RWPE1 (cell line): ENCODE data around the gene RHBDD3.
A peak's percentile ranks its signal among the peaks of the same experiment; 100 is the strongest.
"Not testable (repeated sequence)": the region's sequence is repeated elsewhere in the genome, so short reads cannot be mapped to it uniquely, and the experiment has no call there.

Source experiments
- CTCF ChIA-PET: fragments of 350-600 bp; sonication (Branson Sonifier 250); formaldehyde crosslinking; extraction: SDS; loops from one replicate; lab custom pipeline; 2021; lab: Yijun Ruan, JAX
- POLR2A ChIA-PET: fragments of 400-600 bp; formaldehyde crosslinking; extraction: SDS; loops from one replicate; lab custom pipeline; 2020; ENCODE audit warnings: antibody characterized with exemption; ENCODE audit not compliant: low non-redundant PET; lab: Yijun Ruan, JAX
- DNase-seq: peaks from one replicate; pipeline ENCODE4 v3.0.0; 2012; ENCODE audit warnings: low spot score
- H3K27ac ChIP-seq: fragments of 450-650 bp; 2 replicates; pipeline ENCODE4 v1.5.1; 2017
- TF ChIP-seq, protein P1 (sequence below): fragments of 450-650 bp; conservative IDR thresholded peaks from 2 replicates; pipeline ENCODE4 v1.5.1; 2017; ENCODE audit warnings: low read depth, mild to moderate bottlenecking

RHBDD3 gene

DNA sequence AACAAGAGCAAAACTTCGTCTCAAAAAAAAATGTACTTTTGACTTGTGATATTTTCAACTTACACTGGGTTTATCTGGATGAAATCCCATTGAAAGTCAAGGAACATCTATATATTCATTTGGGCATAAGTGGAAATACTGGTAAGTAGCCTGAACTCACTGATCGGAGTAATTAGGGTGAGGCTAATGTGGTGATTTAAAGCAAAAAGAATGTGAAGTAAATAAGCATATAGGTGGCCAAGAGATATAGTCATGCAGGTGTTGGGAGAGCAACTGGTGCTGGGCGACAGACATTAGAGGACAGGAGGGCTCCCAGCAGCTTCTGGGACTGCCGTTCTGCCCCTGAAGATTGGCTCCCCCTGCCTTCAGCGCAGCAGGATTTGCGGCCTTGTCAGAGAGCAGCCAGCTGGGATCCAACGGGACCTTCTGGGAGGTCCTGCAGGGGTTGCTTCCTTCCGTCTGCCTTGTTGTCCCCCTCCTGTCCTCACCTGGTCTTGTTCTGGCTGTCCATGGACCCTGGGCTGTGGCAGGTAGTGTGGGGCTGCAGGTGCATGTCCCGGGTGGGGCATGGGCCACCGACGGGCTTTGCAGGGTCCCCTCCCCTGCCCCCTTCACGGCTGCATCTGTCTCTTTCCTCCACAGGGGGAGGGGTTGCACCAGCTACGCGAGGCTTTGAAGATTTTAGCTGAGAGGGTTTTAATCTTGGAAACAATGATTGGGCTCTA, 14.1 kb downstream of the RHBDD3 start:
- no peak overlapping the region for H3K27ac ChIP-seq
- ChIA-PET POLR2A (no interaction called here), CTCF (interaction anchor here (0.7 kb wide), 1 partner anchor 182 kb away, joined by 3 read pairs; no protein-coding TSS in a partner anchor)
- TF ChIP-seq, protein P1, sequence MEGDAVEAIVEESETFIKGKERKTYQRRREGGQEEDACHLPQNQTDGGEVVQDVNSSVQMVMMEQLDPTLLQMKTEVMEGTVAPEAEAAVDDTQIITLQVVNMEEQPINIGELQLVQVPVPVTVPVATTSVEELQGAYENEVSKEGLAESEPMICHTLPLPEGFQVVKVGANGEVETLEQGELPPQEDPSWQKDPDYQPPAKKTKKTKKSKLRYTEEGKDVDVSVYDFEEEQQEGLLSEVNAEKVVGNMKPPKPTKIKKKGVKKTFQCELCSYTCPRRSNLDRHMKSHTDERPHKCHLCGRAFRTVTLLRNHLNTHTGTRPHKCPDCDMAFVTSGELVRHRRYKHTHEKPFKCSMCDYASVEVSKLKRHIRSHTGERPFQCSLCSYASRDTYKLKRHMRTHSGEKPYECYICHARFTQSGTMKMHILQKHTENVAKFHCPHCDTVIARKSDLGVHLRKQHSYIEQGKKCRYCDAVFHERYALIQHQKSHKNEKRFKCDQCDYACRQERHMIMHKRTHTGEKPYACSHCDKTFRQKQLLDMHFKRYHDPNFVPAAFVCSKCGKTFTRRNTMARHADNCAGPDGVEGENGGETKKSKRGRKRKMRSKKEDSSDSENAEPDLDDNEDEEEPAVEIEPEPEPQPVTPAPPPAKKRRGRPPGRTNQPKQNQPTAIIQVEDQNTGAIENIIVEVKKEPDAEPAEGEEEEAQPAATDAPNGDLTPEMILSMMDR = no peak
- no peak for DNase-seq

DNA sequence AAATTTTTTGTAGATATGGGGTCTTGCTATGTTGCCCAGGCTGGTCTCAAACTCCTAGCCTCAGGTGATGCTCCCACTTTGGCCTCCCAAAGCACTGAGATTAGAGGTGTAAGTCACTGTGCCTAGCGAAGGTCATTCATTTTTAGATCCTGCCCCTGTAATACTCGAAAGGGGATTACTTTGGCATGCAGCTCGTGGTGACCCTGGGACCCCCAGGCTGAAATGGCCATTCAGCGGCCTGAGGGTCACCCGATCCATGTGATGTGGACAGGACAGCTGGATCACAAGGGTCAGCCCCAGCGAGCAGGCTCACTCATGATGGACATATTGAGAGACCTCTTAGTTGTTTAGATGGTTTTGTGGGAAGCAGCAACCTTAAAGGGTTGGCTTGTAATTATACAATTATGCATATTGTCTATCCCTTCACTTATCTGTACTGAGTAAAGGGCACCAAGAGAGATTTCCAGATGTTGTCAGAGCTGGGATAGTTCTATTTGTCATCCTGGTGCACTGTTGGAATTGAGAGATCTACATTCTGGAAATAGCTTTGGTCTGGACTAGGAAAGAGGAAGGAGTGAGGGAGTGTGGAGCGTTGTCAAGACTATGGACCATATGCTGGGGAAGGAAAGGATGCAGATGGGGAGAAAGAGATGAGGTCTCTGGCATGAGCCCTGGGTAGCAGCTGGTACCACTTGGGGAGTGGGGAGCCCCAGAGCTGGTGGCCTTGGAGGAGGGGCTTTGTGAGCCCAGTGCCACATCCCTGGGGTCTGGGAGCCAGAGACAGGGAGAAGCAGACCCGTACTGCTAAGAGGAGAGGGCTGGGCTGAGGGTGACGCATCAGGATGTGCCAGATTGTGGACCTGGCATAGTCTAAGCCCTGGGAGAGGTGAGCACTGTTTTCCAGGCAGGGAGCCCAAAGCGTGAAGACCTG, 15.5 kb downstream of the RHBDD3 start:
- ChIA-PET POLR2A (no interaction called here), CTCF (interaction anchor here (0.6 to 1.0 kb wide), 2 partner anchors 98 to 820 kb away, joined by 3 read pairs; no protein-coding TSS in a partner anchor)
- H3K27ac ChIP-seq = no peak overlapping the region
- TF ChIP-seq, protein P1 = no peak
- no peak for DNase-seq

DNA sequence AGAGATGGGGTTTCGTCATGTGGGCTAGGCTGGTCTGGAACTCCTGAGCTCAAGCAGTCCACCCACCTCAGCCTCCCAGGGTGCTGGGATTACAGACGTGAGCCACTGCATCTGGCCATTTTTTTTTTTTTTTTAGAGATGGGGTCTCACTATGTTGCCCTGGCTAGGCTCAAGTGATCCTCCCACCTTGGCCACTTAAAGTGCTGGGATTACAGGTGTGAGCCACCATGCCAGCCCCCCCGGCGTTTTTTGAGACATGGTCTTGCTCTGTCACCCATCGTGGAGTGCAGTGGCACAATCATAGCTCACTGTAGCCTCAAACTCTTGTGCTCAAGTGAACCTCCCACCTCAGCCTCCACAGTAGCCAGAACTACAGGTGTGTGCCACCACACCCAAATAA, 16.5 kb downstream of the RHBDD3 start:
- no peak overlapping the region for H3K27ac ChIP-seq
- CTCF ChIA-PET = no interaction called here
- POLR2A ChIA-PET = no interaction called here
- no peak for DNase-seq
- TF ChIP-seq, protein P1 = no peak

DNA sequence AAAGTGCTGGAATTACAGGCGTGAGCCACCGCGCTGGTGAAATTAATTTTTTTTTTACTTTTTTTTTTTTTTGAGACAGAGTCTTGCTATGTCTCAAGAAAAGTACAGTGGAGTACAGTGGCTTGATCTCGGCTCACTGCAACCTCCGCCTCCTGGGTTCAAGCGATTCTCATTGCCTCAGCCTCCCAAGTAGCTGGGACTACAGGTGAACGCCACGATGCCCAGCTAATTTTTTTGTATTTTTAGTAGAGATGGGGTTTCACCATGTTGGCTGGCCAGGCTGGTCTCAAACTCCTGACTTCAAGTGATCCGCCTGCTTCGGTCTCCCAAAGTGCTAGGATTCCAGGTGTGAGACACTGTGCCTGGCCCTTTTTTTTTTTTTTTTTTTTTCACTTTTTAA, 19.9 kb downstream of the RHBDD3 start:
- DNase-seq, H3K27ac ChIP-seq, POLR2A ChIA-PET: not testable (repeated sequence)
- CTCF ChIA-PET = interaction anchor here (0.6 kb wide), 1 partner anchor 45 kb away, joined by 3 read pairs; no protein-coding TSS in a partner anchor

DNA sequence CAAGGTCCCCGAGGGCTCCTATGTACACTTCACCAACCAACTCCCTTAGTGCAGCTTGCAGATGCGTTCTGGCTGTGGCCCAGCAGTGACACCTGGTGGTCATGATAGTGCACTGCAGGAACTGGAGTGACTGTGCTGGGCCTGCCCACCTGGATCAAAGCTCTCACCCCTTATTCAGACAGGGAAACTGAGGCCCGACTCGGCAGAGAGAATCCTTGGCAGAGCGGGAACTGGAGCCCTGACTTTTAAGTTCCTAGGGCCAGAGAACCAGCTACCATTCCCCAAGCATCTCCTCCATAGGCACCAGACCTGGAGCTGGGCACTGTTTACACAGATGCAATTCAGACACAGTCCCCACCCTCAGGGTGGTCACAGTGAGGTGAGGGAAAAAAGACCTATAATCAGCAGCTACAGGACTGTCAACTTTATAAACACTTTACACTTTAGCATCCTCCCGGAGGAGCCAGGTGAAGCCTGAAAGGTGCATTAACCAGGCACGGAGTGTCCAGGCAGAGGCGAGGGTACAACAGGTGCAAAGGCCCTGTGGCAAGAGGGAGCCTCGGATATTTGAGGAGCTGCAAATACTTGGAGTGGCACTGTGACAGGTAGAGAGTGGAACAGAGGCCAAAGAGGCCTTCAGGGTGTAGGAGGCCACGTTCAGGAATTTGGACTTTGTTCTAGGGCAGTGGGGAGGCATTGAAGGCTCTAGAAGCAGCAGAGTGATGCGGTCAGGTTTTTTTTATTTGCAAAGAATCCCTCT, 22.0 kb downstream of the RHBDD3 start:
- ChIA-PET POLR2A (no interaction called here), CTCF (interaction anchor here (0.6 to 1.3 kb wide), 19 partner anchors 9 to 1195 kb away, joined by 3 to 8 read pairs (median 3); no protein-coding TSS in a partner anchor)
- DNase-seq = peak; percentile 42
- TF ChIP-seq, protein P1 = peak; percentile 96
- no peak overlapping the region for H3K27ac ChIP-seq

DNA sequence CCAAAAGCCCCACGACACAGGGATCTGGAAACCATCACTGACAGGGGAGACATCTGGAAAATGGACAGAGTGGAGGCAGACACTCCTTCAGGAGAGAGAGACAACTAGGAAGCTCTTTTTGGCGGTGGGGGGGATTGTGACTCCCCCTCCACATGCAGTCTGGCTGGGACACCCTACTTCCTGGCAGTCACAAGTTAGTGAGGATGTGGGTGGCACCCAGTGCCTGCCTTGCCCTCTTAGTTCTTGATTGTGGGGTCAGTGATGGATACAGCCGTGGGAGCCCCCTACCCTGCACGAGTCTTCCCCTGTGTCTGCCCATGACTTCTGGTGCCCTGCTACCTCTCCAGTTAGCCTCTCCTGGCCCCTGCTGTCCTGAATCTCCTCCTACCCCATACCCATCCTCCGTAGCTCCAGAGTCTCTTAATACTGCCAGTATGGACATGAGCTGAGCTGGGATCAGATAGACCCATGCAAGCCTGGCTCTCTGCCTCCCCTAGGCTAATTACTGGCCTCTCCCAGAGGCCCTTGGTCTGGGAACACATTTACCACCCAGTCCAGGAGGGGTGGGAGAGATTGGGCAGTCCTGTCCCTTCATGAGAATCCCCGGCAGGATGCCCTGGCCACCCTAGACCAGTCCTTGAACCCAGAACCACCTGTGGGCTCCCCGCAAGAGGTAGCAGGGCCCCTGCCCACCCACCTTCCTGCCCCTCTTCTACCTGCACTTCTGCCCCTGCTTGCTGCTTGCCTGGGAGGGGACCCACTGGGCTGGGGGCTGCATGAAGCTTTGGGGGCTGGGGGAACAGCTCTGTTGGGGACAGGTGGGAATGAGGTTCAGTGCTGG, 22.8 kb downstream of the RHBDD3 start:
- ChIA-PET CTCF (interaction anchor here (0.6 to 1.3 kb wide), 13 partner anchors 8 to 1195 kb away, joined by 3 to 8 read pairs (median 3); no protein-coding TSS in a partner anchor), POLR2A (no interaction called here)
- no peak for DNase-seq
- no peak overlapping the region for H3K27ac ChIP-seq
- TF ChIP-seq, protein P1 = no peak
